ENCODE data around the gene ZPR1.
A peak's percentile ranks its signal among the peaks of the same experiment; 100 is the strongest.

The ZPR1 gene

GRCh38 chr11:116772443-116773202 lies 15.2 kb downstream of the ZPR1 start, which contains the start of gene BUD13 (continued):
- TF ChIP-seq ZBTB49 (tag by site-specific recombination; IDR thresholded peaks at IDR 0.05; ENCODE audit: low read depth): no peak
- TF ChIP-seq ZIC2 (tag by site-specific recombination; IDR thresholded peaks at IDR 0.05): no peak
- TF ChIP-seq RBAK (tag by site-specific recombination; IDR thresholded peaks at IDR 0.05): no peak
- TF ChIP-seq INSM2 (tag by site-specific recombination; IDR thresholded peaks at IDR 0.05): peak; percentile 63
- TF ChIP-seq ZNF521 (tag by site-specific recombination; IDR thresholded peaks at IDR 0.05): no peak
- peak; percentile 31; the same call in 1 of the 2 replicates for TF ChIP-seq EGR2 (tag by site-specific recombination; IDR thresholded peaks at IDR 0.05; ENCODE audit: low read depth)
- no peak for TF ChIP-seq HOXA7 (CRISPR knock-in tag; IDR thresholded peaks at IDR 0.05; ENCODE audit: borderline replicate concordance)
- peak; percentile 88 for TF ChIP-seq PATZ1 (tag by site-specific recombination; IDR thresholded peaks at IDR 0.05)
- peak; percentile 30; the same call in 1 of the 2 replicates for TF ChIP-seq ZBTB21 (tag by site-specific recombination; IDR thresholded peaks at IDR 0.05)
- TF ChIP-seq ZNF558 (tag by site-specific recombination; IDR thresholded peaks at IDR 0.05): no peak
- peak; percentile 71; the same call in 1 of the 2 replicates for TF ChIP-seq SP7 (tag by site-specific recombination; IDR thresholded peaks at IDR 0.05)
- TF ChIP-seq ZNF670 (tag by site-specific recombination; IDR thresholded peaks at IDR 0.05; ENCODE audit: low read depth): no peak
- TF ChIP-seq ZNF354C (tag by site-specific recombination; IDR thresholded peaks at IDR 0.05; ENCODE audit: borderline replicate concordance, low read depth): no peak
- no peak for TF ChIP-seq ZNF571 (tag by site-specific recombination; IDR thresholded peaks at IDR 0.05)
- no peak for TF ChIP-seq ZNF114 (tag by site-specific recombination; IDR thresholded peaks at IDR 0.05)
- no peak for TF ChIP-seq ZBTB8A (tag by site-specific recombination; IDR thresholded peaks at IDR 0.05)
- 0 out of 2 replicates have a peak, but pooled peaks have one; percentile 21 for TF ChIP-seq SCRT2 (tag by site-specific recombination; IDR thresholded peaks at IDR 0.05)
- no peak for TF ChIP-seq HOXC10 (CRISPR knock-in tag; IDR thresholded peaks at IDR 0.05)
- 0 out of 2 replicates have a peak, but pooled peaks have one; percentile 28 for TF ChIP-seq BCL11A (tag by site-specific recombination; IDR thresholded peaks at IDR 0.05; ENCODE audit: low read depth)
- TF ChIP-seq TRIM28 (IDR thresholded peaks at IDR 0.05; ENCODE audit: borderline replicate concordance, low read length): no peak; the same call in 1 of the 2 replicates
- no peak for TF ChIP-seq ZNF610 (tag by site-specific recombination; IDR thresholded peaks at IDR 0.05; ENCODE audit: borderline replicate concordance)
- peak; percentile 69 for TF ChIP-seq SP2 (tag by site-specific recombination; IDR thresholded peaks at IDR 0.05)
- no peak for TF ChIP-seq ZSCAN16 (tag by site-specific recombination; IDR thresholded peaks at IDR 0.05)
- TF ChIP-seq ZNF121 (tag by site-specific recombination; IDR thresholded peaks at IDR 0.05): no peak
- TF ChIP-seq ZNF140 (tag by site-specific recombination; IDR thresholded peaks at IDR 0.05): no peak
- no peak for TF ChIP-seq ZNF514 (tag by site-specific recombination; IDR thresholded peaks at IDR 0.05)
- no peak for TF ChIP-seq ZNF202 (tag by site-specific recombination; IDR thresholded peaks at IDR 0.05; ENCODE audit: borderline replicate concordance)
- no peak for TF ChIP-seq OSR2 (tag by site-specific recombination; IDR thresholded peaks at IDR 0.05)
- no peak for TF ChIP-seq ZNF416 (tag by site-specific recombination; IDR thresholded peaks at IDR 0.05)
- no peak for TF ChIP-seq ZNF426 (tag by site-specific recombination; IDR thresholded peaks at IDR 0.05)
- no peak for TF ChIP-seq GLI2 (tag by site-specific recombination; IDR thresholded peaks at IDR 0.05; ENCODE audit: borderline replicate concordance, low read depth)
- TF ChIP-seq ZNF2 (tag by site-specific recombination; IDR thresholded peaks at IDR 0.05): no peak; the same call in none of the 2 replicates
- TF ChIP-seq MEIS1 (CRISPR knock-in tag; IDR thresholded peaks at IDR 0.05; ENCODE audit: borderline replicate concordance): no peak
- no peak for TF ChIP-seq ZNF157 (tag by site-specific recombination; IDR thresholded peaks at IDR 0.05)
- no peak for TF ChIP-seq AEBP2 (tag by site-specific recombination; IDR thresholded peaks at IDR 0.05; ENCODE audit: borderline replicate concordance)
